ENCODE data around the gene EFL1.

- TF ChIP-seq POLR2A (IDR thresholded peaks at IDR 0.05; ENCODE audit: low read depth, low read length), result no peak
- TF ChIP-seq, protein P1, sequence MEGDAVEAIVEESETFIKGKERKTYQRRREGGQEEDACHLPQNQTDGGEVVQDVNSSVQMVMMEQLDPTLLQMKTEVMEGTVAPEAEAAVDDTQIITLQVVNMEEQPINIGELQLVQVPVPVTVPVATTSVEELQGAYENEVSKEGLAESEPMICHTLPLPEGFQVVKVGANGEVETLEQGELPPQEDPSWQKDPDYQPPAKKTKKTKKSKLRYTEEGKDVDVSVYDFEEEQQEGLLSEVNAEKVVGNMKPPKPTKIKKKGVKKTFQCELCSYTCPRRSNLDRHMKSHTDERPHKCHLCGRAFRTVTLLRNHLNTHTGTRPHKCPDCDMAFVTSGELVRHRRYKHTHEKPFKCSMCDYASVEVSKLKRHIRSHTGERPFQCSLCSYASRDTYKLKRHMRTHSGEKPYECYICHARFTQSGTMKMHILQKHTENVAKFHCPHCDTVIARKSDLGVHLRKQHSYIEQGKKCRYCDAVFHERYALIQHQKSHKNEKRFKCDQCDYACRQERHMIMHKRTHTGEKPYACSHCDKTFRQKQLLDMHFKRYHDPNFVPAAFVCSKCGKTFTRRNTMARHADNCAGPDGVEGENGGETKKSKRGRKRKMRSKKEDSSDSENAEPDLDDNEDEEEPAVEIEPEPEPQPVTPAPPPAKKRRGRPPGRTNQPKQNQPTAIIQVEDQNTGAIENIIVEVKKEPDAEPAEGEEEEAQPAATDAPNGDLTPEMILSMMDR (conservative IDR thresholded peaks at IDR 0.05; ENCODE audit: low read depth, low read length), result peak; percentile 37
- TF ChIP-seq MAZ (IDR thresholded peaks at IDR 0.05; ENCODE audit: borderline replicate concordance, low read depth, low read length), result no peak
- TF ChIP-seq RFX5 (IDR thresholded peaks at IDR 0.05; ENCODE audit: low read depth, low read length), result no peak
- TF ChIP-seq RAD21 (IDR thresholded peaks at IDR 0.05; ENCODE audit: low read length), result peak; percentile 53
- peak; percentile 37; the same call in 1 of the 2 replicates for TF ChIP-seq SMC3 (IDR thresholded peaks at IDR 0.05; ENCODE audit: low read depth, low read length)
- no peak for TF ChIP-seq MAFK (IDR thresholded peaks at IDR 0.05; ENCODE audit: low read depth, low read length)
- TF ChIP-seq, protein P2, sequence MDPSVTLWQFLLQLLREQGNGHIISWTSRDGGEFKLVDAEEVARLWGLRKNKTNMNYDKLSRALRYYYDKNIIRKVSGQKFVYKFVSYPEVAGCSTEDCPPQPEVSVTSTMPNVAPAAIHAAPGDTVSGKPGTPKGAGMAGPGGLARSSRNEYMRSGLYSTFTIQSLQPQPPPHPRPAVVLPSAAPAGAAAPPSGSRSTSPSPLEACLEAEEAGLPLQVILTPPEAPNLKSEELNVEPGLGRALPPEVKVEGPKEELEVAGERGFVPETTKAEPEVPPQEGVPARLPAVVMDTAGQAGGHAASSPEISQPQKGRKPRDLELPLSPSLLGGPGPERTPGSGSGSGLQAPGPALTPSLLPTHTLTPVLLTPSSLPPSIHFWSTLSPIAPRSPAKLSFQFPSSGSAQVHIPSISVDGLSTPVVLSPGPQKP (IDR thresholded peaks at IDR 0.05; ENCODE audit: borderline replicate concordance, low read depth, low read length), result no peak
- TF ChIP-seq CEBPB (IDR thresholded peaks at IDR 0.05; ENCODE audit: low read depth, low read length), result no peak
Observed at GRCh38 chr15:82103468-82103867, 159.1 kb downstream of the EFL1 start.
